Measurements from ENCODE around the gene CASKIN1. TPM values are rescaled to one million over a fixed set of nuclear protein-coding genes. Genes with fewer than 3 reads are reported as not detected.

The CASKIN1 gene
- total RNA-seq, 4 donors from 2014 or later = under 0.01 to 0.14 TPM; not detected in 2

GRCh38 chr16:2233872-2234812 is 37.7 kb upstream of the CASKIN1 start:
- H3K9me3 ChIP-seq = no peaks in the 10 kb centered on the region
- H3K27me3 ChIP-seq = peaks cover 36% of the 10 kb centered on the region
- 84% methylated on average over 47 of the region's 51 CpGs; no CpG with 5 or more reads in 1 of the 2 donors for WGBS, 2 donors (ENCODE audit: low coverage in 1 of 2)
- in situ Hi-C loops (cut with MboI; ENCODE audit: low pct_ligation_motif_present in 1 of 4, low pct_unique_long_range_greater_than_20kb in 1 of 4, low sequenced_read_pairs in 3 of 4) (no loop called here), intact Hi-C loops (cut with DNase I; ENCODE audit: low total_unique reads) (loop anchor here (10.0 kb wide), 1 partner anchor 229 kb away; the partner anchor contains the start of gene ZNF598)
- no peak overlapping the region for H3K4me3 ChIP-seq
- peaks cover 0 to 51% (median 13%) of the 10 kb centered on the region in 4 donors for H3K36me3 ChIP-seq
- TF ChIP-seq CTCF (IDR thresholded peaks at IDR 0.05) (no peak), POLR2AphosphoS5 (IDR thresholded peaks at IDR 0.05) (no peak), EP300 (IDR thresholded peaks at IDR 0.05; ENCODE audit: low read depth) (no peak), POLR2A (IDR thresholded peaks at IDR 0.05) (no peak)
- H3K27ac ChIP-seq = no peak overlapping the region
- no peak for DNase-seq
- peaks cover 13 to 38% (median 23%) of the 10 kb centered on the region in 4 donors for H3K4me1 ChIP-seq

GRCh38 chr16:2233046-2233775 is 36.8 kb upstream of the CASKIN1 start:
- H3K4me1 ChIP-seq = peaks cover 13 to 30% (median 22%) of the 10 kb centered on the region in 4 donors
- no peak for DNase-seq
- no peaks in the 10 kb centered on the region for H3K9me3 ChIP-seq
- TF ChIP-seq CTCF (IDR thresholded peaks at IDR 0.05) = no peak
- TF ChIP-seq EP300 (IDR thresholded peaks at IDR 0.05; ENCODE audit: low read depth) = no peak
- no peak for TF ChIP-seq POLR2AphosphoS5 (IDR thresholded peaks at IDR 0.05)
- no peak for TF ChIP-seq POLR2A (IDR thresholded peaks at IDR 0.05)
- WGBS, 2 donors (ENCODE audit: low coverage in 1 of 2) = 96% methylated on average over 20 of the region's 28 CpGs; no CpG with 5 or more reads in 1 of the 2 donors
- H3K27me3 ChIP-seq = peaks cover 31% of the 10 kb centered on the region
- H3K27ac ChIP-seq = no peak overlapping the region
- in situ Hi-C loops (cut with MboI; ENCODE audit: low pct_ligation_motif_present in 1 of 4, low pct_unique_long_range_greater_than_20kb in 1 of 4, low sequenced_read_pairs in 3 of 4) (no loop called here), intact Hi-C loops (cut with DNase I; ENCODE audit: low total_unique reads) (loop anchor here (10.0 kb wide), 1 partner anchor 228 kb away; the partner anchor contains the start of gene ZNF598)
- peaks cover 0 to 59% (median 18%) of the 10 kb centered on the region in 4 donors for H3K36me3 ChIP-seq
- no peak overlapping the region for H3K4me3 ChIP-seq

GRCh38 chr16:2232094-2232990 is 35.9 kb upstream of the CASKIN1 start:
- intact Hi-C loops (cut with DNase I; ENCODE audit: low total_unique reads) (loop anchor here (10.0 kb wide), 1 partner anchor 228 kb away; the partner anchor contains the start of gene ZNF598), in situ Hi-C loops (cut with MboI; ENCODE audit: low pct_ligation_motif_present in 1 of 4, low pct_unique_long_range_greater_than_20kb in 1 of 4, low sequenced_read_pairs in 3 of 4) (no loop called here)
- Histone ChIP-seq H3K4me1 (peaks cover 12 to 22% (median 16%) of the 10 kb centered on the region in 4 donors), H3K27ac (no peak overlapping the region), H3K27me3 (peaks cover 22% of the 10 kb centered on the region), H3K4me3 (no peak overlapping the region), H3K36me3 (peaks cover 0 to 59% (median 18%) of the 10 kb centered on the region in 4 donors), H3K9me3 (no peaks in the 10 kb centered on the region)
- DNase-seq = no peak
- no peak for TF ChIP-seq POLR2A (IDR thresholded peaks at IDR 0.05)
- TF ChIP-seq CTCF (IDR thresholded peaks at IDR 0.05) = no peak
- no peak for TF ChIP-seq POLR2AphosphoS5 (IDR thresholded peaks at IDR 0.05)
- no peak for TF ChIP-seq EP300 (IDR thresholded peaks at IDR 0.05; ENCODE audit: low read depth)
- WGBS, 2 donors (ENCODE audit: low coverage in 1 of 2) = 87% methylated on average over 38 of the region's 41 CpGs; no CpG with 5 or more reads in 1 of the 2 donors
